Breast epithelium (tissue), 3 donors: ENCODE results near the gene CHRNA9.

Experiments used
- POLR2A ChIP-seq: fragments of 450-650 bp; IDR thresholded peaks from one replicate; pipeline ENCODE4 v1.6.1; 2016; ENCODE audit warnings: antibody characterized with exemption, mild to moderate bottlenecking, moderate library complexity
- POLR2AphosphoS5 ChIP-seq, 3 donors: sonication (generic); formaldehyde crosslinking; IDR thresholded peaks; one replicate each; pipeline ENCODE4 v1.6.1; 2017; ENCODE audit warnings: antibody characterized with exemption in 3 of 3
- TF ChIP-seq, protein P1 (sequence below), 3 donors: fragments of 450-650 bp; IDR thresholded peaks; one replicate each; pipeline ENCODE4 v1.5.1; 2016 to 2017; ENCODE audit warnings: antibody characterized with exemption in 3 of 3, mild to moderate bottlenecking in 3 of 3, moderate library complexity in 3 of 3

DNA sequence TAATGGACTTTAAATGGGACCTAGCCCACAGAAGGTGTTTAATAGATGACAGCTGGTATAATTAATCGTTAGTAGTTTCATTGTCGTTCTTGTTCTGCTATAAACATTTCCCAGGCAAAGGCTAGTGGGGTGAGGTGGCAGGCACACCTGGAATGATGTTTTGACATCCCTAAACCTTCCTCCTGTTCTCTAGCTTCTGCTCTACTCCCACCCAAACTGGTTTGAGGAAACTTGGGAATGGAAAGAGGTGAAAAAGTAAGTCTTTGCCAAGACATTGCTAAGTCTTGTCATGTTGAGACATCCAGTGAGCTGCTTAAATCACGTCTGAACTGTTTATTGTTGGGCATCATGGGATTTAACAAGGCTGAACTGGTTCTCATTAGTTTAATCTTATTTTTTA lies 37.5 kb downstream of the CHRNA9 start:
- TF ChIP-seq, protein P1, sequence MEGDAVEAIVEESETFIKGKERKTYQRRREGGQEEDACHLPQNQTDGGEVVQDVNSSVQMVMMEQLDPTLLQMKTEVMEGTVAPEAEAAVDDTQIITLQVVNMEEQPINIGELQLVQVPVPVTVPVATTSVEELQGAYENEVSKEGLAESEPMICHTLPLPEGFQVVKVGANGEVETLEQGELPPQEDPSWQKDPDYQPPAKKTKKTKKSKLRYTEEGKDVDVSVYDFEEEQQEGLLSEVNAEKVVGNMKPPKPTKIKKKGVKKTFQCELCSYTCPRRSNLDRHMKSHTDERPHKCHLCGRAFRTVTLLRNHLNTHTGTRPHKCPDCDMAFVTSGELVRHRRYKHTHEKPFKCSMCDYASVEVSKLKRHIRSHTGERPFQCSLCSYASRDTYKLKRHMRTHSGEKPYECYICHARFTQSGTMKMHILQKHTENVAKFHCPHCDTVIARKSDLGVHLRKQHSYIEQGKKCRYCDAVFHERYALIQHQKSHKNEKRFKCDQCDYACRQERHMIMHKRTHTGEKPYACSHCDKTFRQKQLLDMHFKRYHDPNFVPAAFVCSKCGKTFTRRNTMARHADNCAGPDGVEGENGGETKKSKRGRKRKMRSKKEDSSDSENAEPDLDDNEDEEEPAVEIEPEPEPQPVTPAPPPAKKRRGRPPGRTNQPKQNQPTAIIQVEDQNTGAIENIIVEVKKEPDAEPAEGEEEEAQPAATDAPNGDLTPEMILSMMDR (IDR thresholded peaks at IDR 0.05): no peak
- TF ChIP-seq POLR2AphosphoS5 (IDR thresholded peaks at IDR 0.05) (no peak), POLR2A (no peak)
